CD4-positive, alpha-beta T cell treated with Interleukin-10 for 1 hour (primary cell): Measurements from ENCODE around the gene TLE1.
"Not testable (repeated sequence)": the region's sequence is repeated elsewhere in the genome, so short reads cannot be mapped to it uniquely, and the experiment has no call there.

Experiments
- DNase-seq: peaks from one replicate; pipeline ENCODE4 v3.0.0-alpha.2; 2020

The TLE1 gene

GRCh38 chr9:81652058-81652687, 37.2 kb downstream of the TLE1 start:
- DNase-seq, result no peak

GRCh38 chr9:81650586-81651515, 38.5 kb downstream of the TLE1 start:
- no peak for DNase-seq

- no peak for DNase-seq
Measured at GRCh38 chr9:81649475-81650240, 39.7 kb downstream of the TLE1 start.

GRCh38 chr9:81648891-81649290, 40.5 kb downstream of the TLE1 start:
- no peak for DNase-seq

GRCh38 chr9:81646337-81646736, 43.0 kb downstream of the TLE1 start:
- DNase-seq, result no peak

- DNase-seq, result not testable (repeated sequence)
Measured at GRCh38 chr9:81644513-81644912, 44.8 kb downstream of the TLE1 start.

- DNase-seq, result no peak
Measured at GRCh38 chr9:81637276-81637675, 52.1 kb downstream of the TLE1 start.

- DNase-seq, result no peak
Measured at GRCh38 chr9:81636255-81636599, 53.1 kb downstream of the TLE1 start.

- DNase-seq, result no peak
Measured at GRCh38 chr9:81635521-81636254, 53.7 kb downstream of the TLE1 start.

- DNase-seq, result no peak
Measured at GRCh38 chr9:81634915-81635516, 54.3 kb downstream of the TLE1 start.

GRCh38 chr9:81633952-81634854, 55.1 kb downstream of the TLE1 start:
- no peak for DNase-seq

- no peak for DNase-seq
Measured at GRCh38 chr9:81632599-81632998, 56.7 kb downstream of the TLE1 start.

- DNase-seq, result no peak
Measured at GRCh38 chr9:81631218-81631745, 58.1 kb downstream of the TLE1 start.

GRCh38 chr9:81629440-81629839, 59.9 kb downstream of the TLE1 start:
- DNase-seq, result no peak

- DNase-seq, result no peak
Measured at GRCh38 chr9:81628897-81629296, 60.5 kb downstream of the TLE1 start.

GRCh38 chr9:81627481-81627880, 61.9 kb downstream of the TLE1 start:
- DNase-seq, result no peak

GRCh38 chr9:81626511-81626910, 62.8 kb downstream of the TLE1 start:
- no peak for DNase-seq

GRCh38 chr9:81625969-81626368, 63.4 kb downstream of the TLE1 start:
- DNase-seq, result no peak

- DNase-seq, result no peak
Measured at GRCh38 chr9:81623778-81624177, 65.6 kb downstream of the TLE1 start.

- no peak for DNase-seq
Measured at GRCh38 chr9:81622471-81623255, 66.7 kb downstream of the TLE1 start.
